HG03558 (cell line): ENCODE measurements around the gene HOXD12.

Experiments
- ATAC-seq: cut with Tn5 transposase; IDR thresholded peaks from one replicate; pipeline ENCODE4 v1.9.1; 2021; ENCODE audit warnings: moderate number of reproducible peaks; ENCODE audit not compliant: unreplicated experiment; ENCODE audit errors: extremely low read depth

Gene HOXD12

DNA sequence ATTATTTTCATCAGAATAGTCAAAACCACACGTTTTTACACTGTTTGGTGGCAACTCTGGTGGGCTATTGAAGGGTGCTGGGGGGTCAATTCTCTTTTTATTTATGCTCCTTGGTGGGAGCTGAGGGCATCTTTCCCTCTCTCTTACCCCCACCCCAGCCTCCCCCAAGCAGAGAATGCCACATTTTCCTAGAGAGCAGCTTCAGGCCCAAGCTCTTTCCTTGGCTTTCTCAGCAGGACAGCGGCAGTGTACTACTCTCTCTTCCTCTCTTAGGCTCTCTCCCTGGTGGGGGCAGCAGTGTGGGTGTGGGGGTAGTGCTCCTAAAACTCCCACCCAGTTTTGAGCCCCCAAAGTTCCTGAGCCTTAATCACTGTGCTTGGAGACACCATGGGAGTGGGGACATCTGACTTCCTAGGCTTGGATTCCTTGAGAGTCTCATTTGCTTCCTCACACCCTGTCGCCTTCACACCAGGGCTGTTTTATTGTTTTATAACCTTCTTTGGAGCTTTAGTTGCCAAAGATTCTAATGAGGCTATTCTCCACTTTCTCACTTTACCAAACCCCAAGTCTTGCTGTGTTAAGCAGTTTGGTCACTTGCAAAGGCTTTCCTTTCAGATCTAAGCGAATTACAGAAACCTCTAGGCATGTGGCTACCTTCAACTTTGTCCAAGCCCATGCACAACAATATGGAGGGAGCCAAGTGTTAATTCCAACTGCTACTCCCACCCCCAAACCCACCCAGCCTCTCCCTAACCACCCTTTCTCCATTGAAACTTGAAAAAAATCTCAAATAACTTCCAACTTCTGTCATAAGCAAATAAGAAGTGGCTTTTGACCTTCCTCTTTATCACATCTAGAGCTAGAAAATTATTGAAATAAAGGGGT, 45.7 kb downstream of the HOXD12 start:
- ATAC-seq = no peak

DNA sequence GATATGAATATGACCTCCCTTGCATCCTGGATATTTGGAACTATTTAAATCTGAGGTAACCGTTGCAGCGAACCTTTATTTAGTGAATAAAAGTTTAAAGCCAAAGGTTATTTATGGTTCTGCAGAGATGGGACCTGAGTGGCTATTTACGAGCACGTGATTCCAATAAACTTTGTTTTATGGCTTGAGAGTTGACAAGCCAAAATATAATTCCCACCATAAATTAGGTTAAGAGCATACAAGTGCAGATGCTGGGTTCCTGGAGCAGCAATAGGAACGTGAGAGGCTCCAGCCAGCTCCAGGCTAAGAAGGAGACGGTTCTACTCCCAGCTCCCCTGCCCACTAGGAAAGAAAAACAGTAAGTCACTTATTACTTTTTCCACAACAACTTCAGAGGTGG, 46.5 kb downstream of the HOXD12 start:
- ATAC-seq = no peak

DNA sequence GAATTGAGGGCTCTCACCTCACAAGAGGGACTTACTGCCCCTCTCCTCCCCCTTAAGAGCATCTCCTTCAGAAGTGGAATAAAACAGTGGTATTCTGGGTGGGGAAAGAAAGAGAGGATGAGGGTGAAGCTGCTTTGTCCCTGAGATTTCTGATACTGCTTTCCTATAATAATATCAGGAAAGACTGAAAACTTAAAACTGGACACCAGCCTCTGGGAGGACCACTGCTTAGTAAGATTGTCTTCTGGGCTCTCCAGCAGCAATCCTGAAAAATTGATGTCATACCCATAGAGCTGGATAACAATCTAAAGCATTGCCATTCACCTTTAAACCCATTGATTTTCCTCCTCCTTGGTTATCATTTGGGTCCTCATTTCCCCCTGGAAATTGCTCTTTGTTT, 47.0 kb downstream of the HOXD12 start:
- ATAC-seq = no peak

DNA sequence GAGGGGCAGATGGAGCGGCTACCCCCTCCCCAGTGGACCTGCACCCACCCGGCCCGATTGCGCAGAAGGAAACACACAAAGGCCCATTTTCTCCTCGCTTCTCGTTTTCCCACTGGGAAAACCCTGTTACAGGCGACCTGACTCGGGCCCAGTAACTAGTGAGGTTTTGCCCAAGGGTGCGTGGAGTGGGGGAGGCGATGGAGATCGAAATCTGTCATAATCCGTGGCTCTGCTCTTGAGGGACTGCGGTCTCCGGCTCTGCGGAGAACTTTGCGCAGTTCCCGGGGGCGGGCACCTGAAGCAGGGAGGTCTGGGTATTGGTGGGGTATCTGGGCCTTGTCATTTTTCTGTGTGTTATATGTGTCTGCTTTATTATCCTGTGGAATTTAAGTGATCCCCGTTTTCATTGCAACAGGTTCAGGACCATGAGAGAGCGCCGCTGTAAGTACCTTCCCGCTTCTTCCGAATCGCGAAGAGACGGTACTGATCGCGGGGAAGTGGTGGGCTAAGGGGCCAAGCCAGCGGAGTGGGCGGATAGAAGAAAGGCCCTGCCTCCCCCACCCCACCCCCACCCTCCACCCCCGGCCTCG, 47.7 kb downstream of the HOXD12 start:
- no peak for ATAC-seq

DNA sequence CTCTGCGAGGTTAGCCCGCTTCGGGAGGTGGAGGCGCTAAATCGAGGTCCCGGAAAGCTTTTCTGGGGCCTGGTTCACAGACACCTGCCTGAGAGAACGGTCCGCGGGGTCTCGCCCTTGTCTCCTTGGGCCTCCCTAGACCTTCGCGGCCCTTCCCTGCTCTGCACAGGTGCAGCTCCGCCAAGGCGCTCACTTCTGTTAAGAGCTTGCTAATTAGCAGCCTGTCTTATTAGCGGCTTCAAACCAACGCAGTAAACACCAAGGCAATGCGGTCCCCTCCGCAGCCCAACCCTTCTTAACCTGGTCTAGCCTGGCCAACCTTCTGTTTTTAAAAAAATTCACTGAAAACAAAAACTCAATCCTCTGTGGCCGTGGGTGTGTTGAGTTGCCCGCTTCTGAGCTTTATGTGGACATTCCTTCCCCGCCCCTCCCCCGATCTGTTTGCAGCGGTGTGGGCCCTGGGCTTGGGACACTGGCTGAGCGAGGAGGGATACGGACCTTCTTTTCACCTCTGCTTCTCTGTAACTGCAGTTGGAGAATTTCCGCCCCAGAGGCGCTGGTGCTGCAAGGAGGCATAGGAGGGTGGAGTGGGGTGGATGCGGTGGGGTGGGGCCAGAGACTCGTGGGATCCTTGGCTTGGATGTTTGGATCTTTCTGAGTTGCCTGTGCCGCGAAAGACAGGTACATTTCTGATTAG, 48.4 kb downstream of the HOXD12 start:
- ATAC-seq = no peak

DNA sequence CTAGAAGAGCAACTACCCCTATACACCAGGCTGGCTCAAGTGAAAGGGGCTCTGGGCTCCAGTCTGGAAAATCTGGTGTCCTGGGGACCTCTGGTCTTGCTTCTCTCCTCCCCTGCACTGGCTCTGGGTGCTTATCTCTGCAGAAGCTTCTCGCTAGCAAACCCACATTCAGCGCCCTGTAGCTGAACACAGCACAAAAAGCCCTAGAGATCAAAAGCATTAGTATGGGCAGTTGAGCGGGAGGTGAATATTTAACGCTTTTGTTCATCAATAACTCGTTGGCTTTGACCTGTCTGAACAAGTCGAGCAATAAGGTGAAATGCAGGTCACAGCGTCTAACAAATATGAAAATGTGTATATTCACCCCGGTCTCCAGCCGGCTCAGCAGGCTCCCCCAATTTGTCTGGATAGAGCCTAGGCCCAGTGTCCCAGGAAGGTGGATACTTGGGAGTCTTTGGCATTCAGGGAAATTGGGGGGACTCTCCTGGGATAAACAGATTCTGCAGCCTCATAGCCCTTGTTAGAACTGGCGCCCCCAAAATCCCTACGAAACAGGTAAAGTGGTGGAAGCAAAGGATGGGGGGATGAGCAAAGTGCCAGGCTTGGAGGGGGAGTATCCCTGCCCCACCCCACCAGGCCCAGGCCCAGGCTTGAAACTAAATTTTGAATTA, 49.3 kb downstream of the HOXD12 start:
- no peak for ATAC-seq

DNA sequence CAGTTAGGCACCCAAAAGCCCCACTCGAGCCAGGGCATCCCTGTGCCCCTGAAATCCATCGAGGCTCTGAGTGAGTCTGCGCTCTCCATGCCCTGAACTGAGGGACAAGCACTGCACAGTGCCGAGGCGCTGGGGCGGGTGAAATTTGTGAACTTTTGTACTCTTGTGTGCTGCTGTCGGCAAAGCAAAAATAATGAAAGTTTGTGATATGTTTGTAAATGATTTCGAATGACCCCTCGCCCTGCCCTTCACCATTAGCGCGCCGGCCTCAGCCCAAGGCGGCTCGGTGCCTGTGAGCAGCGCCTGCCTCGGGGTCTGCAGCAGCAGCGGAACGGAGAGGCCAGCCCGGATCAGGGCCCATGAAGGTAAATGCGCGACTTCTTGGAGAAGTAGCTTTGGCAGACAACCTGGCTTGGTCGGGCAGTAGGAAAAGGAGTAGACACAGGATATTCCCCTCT, 49.9 kb downstream of the HOXD12 start:
- ATAC-seq = no peak

DNA sequence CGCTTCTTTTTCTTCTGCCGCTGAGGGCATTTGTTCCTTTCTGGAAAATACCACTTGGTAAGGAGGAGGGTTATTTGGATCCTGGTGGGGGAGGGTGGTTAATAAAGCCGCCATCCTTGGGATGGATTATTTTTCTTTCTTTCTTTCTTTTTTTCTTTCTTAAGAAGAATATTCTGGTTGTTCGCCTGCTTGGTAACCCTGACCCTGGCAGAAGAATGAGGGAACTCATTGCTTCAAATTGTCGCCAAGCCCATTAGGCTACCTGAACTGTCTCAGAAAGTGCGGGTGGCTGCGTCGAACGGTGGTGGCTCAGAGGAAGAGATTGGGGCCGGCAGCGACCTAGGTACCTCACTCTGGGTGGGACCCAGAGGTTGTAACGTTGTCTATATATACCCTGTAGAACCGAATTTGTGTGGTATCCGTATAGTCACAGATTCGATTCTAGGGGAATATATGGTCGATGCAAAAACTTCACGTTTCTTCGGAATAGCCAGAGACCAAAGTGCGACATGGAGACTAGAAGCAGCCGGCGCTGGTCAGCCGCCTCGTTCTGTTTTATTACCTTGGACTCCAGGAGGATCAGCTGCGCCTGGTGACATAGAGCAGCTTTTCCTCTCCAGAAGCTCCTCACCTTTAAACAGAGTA, 50.5 kb downstream of the HOXD12 start:
- no peak for ATAC-seq

DNA sequence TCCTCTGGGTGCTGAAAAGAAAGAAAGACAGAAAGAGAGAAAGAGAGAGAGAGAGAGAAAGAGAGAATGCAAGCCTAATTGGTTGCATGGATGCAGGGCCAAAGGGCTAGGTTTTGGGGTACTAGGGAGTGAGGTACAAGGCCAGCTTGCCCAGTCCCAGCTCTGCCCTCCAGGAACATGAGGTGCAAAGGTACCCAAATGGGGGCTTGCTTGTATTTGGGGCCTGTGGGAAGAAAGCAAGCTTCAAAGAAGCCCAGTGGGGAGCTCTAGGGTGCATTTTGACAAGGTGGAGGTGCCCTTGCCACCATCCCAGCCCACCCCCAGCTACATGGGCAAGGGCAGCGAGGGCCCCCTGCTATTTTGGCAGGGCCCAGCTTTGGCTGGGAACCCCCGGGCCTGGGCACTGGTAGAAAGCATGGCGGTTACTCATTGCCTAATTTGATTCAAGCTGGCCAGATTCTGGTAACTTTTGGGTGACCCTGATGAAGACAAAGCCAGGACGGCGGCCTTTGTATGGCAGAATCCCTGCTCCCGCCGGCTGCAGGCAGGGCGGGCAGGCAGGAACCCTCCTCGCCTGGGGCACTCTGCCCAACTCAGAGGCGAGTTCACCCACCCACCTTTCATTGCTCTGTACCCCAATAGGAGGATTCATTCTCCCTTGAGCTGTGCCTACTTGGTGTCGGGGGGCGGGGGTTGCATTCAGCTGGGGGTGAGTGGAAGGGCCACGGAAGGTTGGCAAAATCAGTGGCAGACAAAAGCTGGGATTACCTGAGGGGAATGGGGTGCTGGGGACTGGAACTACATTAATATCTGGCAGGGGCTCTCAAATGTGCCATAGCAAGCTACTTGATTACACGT, 51.2 kb downstream of the HOXD12 start:
- ATAC-seq = no peak

DNA sequence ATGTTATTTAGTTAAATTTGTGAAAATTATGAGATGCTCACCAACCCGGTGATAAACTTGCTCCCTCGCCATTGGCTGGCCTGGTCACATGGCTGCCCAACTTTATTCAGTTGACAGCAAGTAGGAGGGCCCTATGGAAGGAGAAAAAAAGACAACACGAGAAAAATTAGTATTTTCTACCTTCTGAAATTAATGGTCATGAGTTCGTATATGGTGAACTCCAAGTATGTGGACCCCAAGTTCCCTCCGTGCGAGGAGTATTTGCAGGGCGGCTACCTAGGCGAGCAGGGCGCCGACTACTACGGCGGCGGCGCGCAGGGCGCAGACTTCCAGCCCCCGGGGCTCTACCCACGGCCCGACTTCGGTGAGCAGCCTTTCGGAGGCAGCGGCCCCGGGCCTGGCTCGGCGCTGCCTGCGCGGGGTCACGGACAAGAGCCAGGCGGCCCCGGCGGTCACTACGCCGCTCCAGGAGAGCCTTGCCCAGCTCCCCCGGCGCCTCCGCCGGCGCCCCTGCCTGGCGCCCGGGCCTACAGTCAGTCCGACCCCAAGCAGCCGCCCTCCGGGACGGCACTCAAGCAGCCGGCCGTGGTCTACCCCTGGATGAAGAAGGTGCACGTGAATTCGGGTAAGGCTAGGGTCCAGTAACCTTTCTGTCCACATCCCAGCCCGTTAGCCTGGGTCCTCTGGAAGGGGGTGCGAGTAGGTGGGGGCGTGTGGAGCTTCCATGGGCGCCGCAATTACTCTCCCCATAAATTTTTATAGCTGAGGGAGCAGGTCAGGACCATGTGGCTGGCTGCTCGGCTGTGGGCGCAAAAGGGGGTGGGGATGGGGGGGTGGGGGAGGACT, 52.1 kb downstream of the HOXD12 start, which contains the start of gene HOXD4:
HOXD4 (plus strand) TSS at position 109 of the 846 bp plus-strand sequence; CDS start at position 193, 84 bp downstream.
- ATAC-seq = no peak
